Measurements from ENCODE around the gene GIMAP2.
"Not testable (repeated sequence)": the region's sequence is repeated elsewhere in the genome, so short reads cannot be mapped to it uniquely, and the experiment has no call there.

- not testable (repeated sequence) for TF ChIP-seq POLR2A, CTCF (IDR thresholded peaks at IDR 0.05)
These were observed 9.2 kb upstream of the GIMAP2 start for GRCh38 chr7:150676276-150676675.
